ENCODE results near the gene SMG6.
A peak's percentile ranks its signal among the peaks of the same experiment; 100 is the strongest.

SMG6 gene

DNA sequence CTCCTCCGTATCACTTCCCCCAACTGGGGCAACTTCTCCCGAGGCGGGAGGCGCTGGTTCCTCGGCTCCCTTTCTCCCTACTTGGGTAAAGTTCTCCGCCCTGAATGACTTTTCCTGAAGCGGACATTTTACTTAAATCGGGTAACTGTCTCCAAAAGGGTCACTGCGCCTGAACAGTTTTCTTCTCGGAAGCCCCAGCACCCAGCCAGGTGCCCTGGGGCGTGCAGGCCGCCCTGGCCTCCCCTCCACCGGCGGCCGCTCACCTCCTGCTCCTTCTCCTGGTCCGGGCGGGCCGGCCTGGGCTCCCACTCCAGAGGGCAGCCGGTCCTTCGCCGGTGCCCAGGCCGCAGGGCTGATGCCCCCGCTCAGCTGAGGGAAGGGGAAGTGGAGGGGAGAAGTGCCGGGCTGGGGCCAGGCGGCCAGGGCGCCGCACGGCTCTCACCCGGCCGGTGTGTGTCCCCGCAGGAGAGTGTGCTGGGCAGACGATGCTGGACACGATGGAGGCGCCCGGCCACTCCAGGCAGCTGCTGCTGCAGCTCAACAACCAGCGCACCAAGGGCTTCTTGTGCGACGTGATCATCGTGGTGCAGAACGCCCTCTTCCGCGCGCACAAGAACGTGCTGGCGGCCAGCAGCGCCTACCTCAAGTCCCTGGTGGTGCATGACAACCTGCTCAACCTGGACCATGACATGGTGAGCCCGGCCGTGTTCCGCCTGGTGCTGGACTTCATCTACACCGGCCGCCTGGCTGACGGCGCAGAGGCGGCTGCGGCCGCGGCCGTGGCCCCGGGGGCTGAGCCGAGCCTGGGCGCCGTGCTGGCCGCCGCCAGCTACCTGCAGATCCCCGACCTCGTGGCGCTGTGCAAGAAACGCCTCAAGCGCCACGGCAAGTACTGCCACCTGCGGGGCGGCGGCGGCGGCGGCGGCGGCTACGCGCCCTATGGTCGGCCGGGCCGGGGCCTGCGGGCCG, 247.1 kb downstream of the SMG6 start:
- DNase-seq, result no peak

DNA sequence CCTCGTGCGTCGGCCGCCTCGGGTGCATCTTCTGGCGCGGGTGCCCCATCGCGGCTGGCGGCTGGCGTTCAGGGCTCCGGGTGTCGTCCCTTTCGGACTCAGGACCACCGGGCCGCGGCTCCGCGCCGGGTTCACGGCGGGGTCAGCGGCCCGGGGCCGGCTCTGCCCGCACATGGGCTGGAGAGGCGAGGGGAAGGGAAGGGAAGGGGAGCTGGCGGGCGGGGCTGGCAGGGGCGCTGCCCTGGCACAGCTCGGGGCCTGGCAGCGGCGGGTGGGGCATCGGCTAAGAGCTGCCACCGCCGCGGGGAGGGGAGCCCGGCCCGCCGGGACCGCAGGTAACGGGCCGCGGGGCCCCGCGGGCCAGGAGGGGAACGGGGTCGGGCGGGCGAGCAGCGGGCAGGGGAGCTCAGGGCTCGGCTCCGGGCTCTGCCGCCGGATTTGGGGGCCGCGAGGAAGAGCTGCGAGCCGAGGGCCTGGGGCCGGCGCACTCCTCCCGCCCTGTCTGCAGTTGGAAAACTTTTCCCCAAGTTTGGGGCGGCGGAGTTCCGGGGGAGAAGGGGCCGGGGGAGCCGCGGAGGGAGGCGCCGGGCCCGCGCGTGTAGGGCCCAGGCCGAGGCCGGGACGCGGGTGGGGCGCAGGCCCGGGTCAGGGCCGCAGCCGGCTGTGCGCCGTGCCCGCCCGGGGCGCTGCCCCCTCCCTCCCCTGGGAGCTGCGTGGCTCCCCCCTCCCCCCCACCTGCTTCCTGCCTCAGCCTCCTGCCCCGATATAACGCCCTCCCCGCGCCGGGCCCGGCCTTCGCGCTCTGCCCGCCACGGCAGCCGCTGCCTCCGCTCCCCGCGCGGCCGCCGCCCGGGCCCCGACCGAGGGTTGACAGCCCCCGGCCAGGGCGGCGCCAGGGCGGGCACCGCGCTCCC, 248.0 kb downstream of the SMG6 start:
- no peak for DNase-seq

DNA sequence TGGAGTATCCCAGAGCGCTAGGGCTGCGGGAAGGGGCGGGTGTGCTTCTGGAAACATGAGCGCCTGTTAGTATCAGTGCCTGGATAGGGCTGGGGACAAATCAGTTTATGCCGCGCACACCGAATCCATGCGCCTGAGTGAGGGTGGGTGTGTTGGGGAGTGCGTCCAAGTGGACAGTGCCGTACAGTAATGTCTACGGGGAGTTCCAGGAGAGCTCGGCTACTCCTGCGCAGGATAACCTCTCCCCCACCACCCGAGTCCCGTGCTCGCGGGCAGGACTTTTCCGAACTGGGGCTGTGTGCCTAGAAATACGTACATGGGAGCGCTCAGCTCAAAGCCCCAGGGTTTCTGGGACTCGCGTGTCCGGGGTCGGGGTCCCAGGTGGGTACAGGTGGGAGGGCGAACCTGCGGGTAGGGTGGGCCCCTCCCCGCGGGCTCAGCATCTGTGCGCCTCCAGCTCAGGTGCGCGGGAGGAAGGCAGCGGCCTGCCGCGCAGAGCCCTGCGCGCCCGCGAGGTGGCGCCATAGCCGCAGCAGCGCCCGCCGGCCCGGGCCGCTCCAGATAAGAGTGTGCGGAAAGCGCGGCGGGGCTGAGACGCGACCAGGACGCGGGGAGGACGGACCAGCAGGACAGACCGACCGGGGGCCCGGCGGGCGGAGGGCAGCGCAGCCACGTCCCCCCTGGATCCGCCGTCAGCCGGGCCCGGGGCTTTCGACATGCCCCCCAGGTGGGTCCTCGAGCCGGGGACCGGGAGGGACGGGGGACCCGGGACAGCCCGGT, 248.9 kb downstream of the SMG6 start, which contains the start of gene HIC1:
Gene HIC1, plus strand, starts transcription at position 592 of the 780 bp plus-strand sequence. CDS start 1,588 bp downstream, outside the sequence.
- DNase-seq, result peak; percentile 80

DNA sequence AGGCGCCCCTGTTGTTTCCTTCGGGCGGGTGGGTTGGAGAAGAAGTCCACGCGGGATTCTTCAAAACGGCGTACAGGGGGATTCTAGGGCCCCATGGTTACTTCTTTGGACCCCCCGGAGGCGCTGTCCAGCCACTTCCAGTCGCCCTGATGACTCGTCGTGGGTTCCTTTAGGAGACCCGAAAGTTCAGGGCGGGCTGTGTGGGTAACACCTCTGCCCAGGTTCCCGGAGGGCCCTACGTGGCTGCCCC, 249.4 kb downstream of the SMG6 start:
- no peak for DNase-seq

DNA sequence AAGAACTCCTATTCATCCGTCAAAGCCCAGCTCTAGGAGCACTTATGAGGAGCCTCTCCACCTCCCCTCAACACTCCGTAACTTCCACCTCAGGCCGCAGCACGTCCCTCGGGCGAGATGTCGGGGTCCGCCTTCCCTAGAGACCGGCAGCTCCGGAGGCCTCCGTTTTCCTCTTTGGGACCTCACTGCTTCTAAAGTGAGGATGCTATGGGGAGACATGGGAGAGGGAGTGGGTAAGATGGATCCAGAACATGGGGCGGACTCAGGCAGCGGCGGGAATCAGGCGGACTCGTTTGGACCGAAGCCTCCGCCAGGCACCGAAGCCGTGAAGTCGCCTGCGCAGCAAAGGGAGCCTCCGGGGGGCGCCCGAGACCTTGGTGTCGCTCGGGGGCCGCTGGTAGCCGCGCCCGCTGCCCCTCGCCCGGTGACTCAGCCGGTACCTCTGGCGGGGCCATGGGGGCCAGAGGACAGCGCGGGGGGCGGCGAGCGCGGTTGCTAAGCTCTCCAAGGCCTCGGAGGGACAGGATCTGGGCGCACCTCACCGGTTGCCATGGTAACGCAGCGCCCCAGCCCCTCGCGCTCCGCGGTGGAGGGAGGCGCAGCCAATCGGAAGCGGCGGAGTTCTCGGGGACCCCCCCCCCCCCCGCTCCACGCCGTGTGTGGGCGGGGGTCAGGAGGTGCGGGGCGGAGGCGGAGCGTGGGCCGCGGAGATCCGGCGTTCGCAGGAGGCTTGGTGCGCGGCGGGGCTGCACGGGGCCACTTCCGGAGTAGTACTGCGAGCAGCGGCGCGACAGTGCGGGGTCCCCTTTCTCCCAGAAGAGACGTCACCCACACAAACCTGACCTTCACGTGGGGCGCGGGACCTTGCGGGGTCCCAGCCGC, 250.0 kb downstream of the SMG6 start:
- DNase-seq, result peak; percentile 85

DNA sequence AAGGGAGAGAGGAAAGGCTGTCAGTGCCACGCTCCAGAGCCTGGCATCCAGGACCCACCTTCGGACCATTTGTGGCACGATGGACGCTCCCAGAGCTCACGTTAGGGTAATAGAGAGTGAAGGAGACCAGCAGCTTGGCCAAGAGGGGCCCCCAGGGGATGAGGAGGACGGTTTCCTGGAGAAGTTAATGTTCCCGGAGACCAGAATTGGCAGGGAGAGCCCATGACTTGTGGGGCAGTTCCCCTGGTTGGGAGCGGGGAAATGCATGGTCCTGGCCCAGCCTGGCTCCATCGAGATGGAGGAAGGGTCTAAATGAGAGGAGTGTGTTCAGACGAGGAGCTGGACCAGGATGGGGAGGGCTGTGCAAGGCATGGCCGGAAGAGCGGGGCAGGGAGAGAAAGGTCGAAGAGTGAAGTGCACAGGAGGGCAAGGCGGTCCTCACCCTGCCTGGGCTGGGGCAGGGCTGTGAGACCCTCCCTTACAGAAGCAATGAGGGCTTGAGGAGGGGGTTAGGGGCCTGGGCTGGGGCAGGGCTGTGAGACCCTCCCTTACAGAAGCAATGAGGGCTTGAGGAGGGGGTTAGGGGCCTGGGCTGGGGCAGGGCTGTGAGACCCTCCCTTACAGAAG, 251.5 kb downstream of the SMG6 start:
- peak; percentile 61 for DNase-seq

DNA sequence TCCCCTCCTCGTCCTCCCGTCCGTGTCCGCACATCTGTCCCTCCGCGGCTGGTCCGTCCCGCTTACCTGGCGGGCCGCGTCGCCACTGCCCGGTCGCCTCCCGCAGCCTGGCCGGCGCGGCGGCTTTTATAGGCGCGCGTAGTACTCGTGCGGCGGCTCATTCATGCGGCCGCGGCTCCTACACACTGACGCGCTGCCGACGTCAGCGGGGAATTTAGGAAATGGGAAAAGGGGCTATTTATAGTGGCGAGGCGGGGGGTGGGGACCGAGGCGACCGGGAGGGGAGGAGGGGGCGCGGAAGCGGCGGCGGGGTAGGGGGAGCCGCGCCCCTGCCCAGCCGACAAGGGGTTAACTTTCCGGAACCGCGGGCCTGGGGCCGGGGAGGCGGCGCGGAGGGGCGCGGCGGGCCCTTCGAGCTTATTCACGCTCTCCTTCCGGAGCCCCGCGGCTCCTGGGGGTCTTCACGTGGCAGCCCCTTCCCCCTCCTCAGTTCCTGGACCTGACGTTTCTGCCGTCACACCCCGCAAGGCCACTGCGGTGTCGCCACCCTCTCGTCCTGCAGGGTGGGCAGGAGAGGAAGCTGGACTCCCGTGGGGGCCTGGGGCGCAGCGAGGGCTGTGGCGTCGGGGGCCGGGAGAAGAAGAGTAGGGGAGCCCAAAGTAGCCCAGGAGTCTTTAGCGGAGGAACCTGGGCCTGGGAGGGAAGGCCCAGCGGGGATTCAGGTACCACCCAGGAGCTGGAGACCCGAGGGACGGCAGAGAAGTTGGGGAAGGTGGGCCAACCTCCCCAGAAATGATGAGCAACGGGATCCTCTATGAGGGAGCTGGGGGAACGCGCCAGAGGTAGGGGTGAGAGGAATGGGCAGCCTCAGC, 252.3 kb downstream of the SMG6 start:
- peak; percentile 73 for DNase-seq

DNA sequence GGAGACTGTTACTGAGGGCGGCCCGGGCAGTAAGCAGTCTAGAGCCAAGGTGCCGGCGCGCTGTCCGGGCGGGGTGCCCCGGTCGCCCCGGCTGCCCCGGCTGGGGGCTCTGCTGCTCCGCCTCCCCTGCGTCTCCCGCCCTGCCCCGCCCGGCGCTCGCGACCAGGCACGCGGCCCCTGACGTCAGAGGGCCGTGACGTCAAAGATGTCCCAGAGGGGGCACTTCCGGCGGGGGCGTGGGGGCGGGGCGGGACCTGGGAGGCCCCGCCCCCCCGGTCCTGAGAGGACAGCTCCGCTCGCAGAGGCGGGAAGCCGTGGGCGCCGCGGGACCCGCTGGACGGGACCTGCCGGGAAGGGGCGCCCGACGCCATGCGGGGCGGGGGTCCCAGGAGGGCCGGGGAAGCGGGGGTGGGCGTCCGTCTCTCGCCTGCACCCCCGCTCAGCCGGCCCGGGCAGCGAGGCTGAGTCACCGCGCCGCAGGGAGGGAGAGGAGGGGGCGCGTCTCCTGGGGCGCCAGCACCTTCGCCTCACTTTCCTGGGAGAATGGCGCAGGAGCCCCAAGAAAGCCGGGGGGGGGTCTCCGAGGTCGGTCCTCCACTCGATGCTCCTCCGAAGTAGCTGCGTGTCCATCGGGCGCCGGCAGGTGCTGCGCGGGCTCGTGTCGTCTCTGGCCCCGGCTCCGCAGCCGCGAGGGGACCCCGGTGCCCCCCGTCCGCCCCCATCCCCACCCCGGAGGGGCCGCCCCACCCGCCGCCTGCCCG, 253.1 kb downstream of the SMG6 start:
- DNase-seq, result peak; percentile 86

DNA sequence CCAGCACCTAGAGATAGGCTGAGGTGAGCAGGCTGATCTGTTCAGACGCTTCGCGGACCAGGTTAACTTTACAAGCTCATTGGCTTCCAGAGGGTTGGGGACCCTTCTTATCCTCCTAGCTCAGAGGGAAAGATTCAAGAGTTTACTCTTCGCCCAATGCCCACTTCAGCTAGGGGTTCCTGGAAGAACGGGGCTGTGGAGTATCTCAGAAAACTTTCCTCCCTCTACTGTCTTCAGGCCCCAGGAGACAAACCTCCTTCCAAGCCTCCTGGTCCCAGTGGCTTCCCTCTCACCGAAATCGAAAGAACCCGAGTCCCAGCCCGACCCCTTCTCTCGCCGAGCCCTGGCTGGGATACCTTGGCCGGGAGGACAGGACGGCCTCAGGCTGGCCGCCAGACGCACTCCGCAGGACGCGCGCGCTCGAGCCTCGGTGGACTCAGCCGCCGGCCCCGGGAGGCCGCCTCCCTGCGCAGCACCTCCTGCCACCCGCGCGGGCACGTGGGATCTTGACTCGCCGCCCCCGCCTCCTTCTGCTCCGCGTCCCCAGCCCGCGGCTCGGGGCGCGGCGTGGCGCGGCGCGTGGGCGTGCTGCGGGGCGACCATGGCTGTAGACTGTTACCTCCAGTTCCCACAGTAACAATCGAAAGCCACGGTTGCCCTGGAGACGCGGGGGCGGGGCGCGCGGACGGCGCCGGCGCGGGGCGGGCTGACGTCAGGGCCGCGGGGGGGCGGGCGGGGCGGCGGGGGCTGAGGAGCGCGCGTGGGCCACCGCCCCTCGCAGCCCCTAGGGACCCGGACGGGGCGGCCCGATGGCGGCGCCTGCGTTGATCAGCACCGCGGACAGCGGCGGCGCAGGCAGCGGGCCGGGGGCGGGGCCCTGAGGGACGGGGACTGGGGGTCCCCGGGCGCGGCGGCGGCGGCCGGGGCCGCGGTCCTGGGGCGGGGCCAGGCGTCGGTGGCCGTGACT, 254.0 kb downstream of the SMG6 start:
- DNase-seq, result peak; percentile 89

DNA sequence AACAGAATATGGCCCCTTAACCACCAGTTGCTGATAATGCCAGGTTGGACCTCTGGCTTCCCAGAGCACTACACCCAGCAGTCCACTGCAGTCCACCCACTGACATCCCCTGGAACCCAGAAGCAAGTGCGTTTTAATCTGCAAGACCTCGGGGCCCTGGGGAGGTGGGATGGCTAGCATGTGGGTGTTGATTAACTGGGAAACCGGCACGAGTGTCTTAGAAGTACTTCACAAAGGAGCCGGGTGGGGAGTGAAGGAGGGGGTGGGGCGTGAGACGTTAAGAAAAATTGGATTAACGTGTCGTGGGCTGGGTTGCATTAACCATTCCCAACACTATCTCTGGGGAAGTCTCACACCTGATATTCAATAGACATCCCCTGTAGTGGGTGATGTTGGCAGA, 254.8 kb downstream of the SMG6 start:
- peak; percentile 83 for DNase-seq

DNA sequence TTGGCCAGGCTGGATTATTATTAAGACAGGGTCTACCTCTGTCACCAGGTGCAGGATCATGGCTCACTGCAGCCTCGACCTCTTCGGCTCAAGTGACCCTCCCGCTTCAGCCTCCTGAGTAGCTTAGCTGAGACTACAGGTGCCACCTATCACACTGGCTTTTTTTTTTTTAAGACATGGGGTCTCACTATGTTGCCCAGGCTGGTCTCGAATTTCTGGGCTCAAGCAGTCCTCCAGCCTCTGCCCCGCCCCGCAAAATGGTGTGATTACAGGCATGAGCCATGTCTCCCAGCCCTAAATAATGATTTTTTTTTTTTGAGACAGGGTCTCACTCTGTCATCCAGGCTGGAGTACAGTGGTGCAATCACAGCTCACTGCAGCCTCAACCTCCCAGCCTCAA, 256.0 kb downstream of the SMG6 start:
- no peak for DNase-seq

DNA sequence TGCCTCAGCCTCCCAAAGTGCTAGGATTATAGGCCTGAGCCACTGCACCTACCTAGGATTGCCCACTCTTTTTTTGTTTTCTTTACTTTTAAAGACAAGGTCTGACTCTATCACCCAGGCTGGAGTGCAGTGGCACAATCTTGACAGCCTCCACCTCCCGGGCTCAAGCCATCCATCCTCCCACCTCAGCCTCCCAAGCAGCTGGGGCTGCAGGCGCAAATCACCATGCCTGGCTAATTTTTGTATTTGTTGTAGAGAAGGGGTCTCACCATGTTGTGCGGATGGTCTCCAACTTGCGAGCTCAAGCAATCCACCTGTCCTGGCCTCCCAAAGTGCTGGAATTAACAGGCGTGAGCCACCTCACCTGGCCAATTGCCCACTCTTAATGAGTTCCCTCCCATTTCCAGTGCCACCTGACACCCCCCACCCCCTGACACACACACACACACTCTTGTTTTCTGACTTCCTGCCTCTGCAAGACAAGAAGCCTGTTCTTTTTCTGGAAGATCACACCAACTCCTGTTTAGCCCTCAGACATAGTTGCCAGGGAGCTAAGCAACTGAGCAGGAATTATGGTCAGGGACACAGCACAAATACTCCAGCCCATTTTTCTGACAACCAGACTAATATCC, 259.2 kb downstream of the SMG6 start:
- no peak for DNase-seq

DNA sequence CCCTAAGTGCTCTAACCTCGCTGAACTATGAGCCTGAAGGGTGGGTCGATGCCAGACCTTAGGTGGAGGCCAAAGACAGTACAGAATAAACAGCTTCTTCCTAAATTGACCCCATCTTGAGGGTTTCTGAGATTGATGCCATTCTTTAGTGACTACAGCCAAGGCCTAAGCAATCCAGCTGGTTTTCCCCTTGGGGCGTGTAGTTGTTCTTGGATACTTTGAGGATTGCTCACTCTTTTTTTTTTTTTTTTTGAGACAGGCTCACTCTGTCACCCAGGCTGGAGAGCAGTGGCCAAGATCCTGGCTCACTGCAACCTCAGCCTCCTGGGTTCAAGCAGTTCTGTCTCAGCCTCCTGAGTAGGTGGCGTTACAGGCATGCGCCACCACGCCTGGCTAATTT, 259.8 kb downstream of the SMG6 start:
- no peak for DNase-seq

DNA sequence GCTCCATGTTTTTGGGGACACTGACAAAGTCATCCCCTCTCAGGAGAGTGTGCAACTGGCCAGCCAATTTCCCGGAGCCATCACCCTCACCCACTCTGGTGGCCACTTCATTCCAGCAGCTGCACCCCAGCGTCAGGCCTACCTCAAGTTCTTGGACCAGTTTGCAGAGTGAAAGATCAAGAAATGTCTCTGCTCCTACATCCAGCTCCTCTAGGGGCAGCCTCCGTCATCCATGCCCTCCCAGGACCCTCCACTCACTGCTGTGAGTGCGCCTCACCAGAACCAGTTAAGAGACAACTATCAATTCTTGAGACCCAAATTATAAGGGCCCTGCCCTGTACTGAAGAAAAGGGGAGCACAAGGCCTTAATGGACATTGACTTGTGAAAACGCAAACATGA, 260.7 kb downstream of the SMG6 start:
- peak; percentile 34 for DNase-seq

DNA sequence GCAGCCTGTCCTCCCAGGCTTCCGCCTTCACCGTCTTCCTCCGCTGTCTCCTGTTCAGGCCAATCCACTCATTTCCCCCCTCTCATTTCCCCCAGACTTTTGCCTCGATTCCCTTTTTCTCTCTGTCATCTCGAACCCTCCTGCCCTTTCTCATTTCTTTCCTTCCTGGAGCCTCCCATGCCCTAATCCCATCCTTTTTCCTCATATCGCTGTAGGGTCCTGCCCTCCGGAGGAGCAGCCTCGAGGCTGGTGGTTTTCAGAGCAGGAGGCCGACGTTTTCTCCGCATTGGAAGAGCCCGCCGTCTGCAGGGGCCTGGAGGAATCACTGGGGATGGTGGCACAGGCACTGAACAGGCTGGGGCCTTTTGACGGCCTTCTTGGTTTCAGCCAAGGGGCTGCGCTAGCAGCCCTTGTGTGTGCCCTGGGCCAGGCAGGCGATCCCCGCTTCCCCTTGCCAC, 261.2 kb downstream of the SMG6 start:
- peak; percentile 52 for DNase-seq

DNA sequence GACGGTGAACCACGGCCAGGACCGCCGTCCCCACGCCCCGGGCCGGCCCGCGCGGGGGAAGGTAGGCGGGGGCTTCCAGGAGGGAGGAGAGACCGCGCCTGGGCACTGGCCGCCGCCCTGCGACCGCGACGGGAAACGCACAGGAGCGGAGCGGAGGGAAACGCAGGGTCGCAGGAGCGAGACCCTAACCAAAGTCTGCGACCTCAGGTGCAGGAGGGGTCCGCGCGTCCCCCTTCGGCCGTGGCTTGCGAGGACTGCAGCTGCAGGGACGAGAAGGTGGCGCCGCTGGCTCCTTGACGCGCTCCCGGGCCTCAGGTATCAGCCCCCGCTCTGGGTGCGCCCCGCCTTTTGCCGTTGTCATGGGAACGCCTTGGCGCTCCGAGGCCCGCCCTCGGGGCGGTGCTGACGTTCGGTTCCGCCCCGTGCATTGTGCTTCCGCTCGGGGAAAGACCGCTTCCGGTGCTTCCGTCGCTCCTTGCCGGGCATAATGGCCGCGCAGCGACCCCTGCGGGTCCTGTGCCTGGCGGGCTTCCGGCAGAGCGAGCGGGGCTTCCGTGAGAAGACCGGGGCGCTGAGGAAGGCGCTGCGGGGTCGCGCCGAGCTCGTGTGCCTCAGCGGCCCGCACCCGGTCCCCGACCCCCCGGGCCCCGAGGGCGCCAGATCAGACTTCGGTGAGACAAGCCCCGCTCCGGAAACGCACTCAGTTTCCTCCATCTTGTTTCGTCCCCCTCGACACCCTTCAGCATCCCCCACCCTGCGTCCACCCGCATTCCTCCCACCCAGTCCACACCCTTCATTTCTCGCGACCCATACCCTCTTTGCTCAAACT, 261.8 kb downstream of the SMG6 start, which contains the start of gene OVCA2:
Gene OVCA2, plus strand, starts transcription at position 462 of the 829 bp plus-strand sequence. Its CDS starts 26 bp downstream, at position 488.
- peak; percentile 99 for DNase-seq
